Fibroblast of the aortic adventitia (primary cell): ENCODE results near the gene DKC1. TPM values are rescaled to one million over a fixed set of nuclear protein-coding genes. Genes with fewer than 3 reads are reported as not detected.

Experiments
- DNase-seq: peaks from one replicate; pipeline ENCODE4 v3.0.0-alpha.2; 2010; ENCODE audit warnings: low read depth
- H3K4me3 ChIP-seq: 2 replicates; pipeline ENCODE4 v1.5.1; 2011; ENCODE audit warnings: low read depth, mild to moderate bottlenecking, control low read depth, low read length, moderate library complexity
- CTCF ChIP-seq: IDR thresholded peaks from 2 replicates; pipeline ENCODE4 v1.5.1; 2011; ENCODE audit warnings: mild to moderate bottlenecking, low read length, control low read depth, inconsistent platforms; ENCODE audit not compliant: insufficient read depth
- total RNA-seq: library from RNA; depleted of rRNA; stranded (reverse); fragments of >200 nt; gene quantifications from 2 replicates; pipeline ENCODE4 v1.2.3, GENCODE V29; 2012; ENCODE audit warnings: low replicate concordance

Gene DKC1
- total RNA-seq, 1 donor: 36.5 TPM

GRCh38 chrX:154761977-154762536 lies 607 bp upstream of the DKC1 start:
- H3K4me3 ChIP-seq: peak overlapping the region; percentile 62
- no peak for DNase-seq
- TF ChIP-seq CTCF: no peak

DNA sequence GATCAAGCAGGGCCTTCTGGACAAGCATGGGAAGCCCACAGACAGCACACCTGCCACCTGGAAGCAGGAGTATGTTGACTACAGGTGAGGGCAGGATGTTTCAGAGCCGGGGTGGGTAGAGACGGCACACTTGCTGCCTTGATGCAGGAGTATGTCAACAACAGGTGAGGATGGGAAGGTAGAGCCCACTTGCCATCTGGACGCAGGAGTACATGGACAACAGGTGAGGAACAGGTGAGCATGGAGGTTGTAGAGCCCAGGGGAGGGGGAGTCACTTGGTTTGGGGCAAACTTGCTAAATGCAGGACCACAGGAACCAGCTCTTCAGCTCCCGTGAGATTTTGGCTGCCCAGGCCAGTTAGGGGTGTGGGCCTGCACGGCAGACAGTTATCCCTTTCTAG lies 12.0 kb downstream of the DKC1 start:
- H3K4me3 ChIP-seq: no peak overlapping the region
- DNase-seq: no peak
- no peak for TF ChIP-seq CTCF

DNA sequence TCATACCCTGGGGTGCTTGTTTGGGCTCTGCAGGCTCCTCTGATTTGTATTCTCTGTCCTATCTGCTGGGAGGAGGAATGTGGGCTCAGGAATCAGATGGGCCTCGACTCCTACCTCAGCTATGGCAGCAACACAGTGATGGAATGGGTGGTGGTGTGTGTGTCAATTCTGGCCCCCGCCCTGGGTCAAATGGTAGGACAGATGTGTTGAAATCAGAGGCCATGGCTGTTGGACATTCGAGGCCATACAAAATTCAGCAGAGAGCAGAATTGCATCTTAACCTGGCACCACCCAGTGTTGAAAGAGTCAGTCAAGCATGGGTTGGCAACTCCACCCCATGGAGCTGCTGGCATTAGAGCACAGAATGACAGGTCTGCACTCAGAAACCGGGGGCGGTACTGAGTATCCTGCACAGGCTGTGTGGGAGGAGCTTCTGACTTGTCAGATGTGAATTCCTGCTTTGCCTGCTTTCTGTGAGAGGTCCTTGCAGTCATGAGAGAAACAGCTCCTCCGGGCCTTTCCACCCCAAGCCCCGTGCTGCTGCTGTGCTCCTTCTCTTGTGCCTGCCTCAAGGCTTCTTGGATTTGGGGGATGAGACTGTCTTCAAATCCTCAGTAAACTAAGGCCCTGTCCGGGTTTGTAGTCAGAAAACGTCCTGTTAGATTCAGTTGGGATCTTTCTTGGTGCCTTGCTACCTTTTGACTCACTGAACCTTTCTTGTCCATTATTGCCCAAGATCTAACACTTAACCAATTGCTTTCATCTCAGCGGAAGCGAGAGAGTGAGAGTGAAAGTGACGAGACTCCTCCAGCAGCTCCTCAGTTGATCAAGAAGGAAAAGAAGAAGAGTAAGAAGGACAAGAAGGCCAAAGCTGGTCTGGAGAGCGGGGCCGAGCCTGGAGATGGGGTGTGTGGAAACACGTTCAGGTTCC lies 13.0 kb downstream of the DKC1 start:
- TF ChIP-seq CTCF: no peak
- DNase-seq: no peak

GRCh38 chrX:154776753-154777152 lies 14.1 kb downstream of the DKC1 start:
- no peak overlapping the region for H3K4me3 ChIP-seq
- TF ChIP-seq CTCF: no peak
- no peak for DNase-seq

More for the DNA sequence above, 13.0 kb downstream of the DKC1 start:
- no peak overlapping the region for H3K4me3 ChIP-seq

DNA sequence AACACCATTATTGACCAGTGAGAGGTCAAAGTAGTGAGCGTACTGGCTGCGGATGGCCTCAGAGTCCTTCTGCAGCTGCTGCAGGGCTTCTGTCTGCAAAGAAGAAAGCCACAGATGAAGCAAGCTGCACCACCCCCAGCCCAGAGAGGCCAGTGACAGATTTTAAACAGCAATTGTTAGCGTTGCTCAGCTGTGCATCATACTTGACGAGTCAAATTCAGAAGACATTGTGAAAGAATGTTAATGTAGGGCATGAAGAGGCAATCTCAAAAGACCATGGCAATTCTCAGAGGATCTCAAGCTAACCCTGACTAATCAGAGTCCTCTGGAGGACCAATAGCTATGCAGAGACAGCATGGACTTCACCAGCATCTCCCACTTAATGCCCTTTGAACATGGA lies 16.6 kb downstream of the DKC1 start:
- no peak for TF ChIP-seq CTCF
- peak; percentile 39 for DNase-seq
- no peak overlapping the region for H3K4me3 ChIP-seq

DNA sequence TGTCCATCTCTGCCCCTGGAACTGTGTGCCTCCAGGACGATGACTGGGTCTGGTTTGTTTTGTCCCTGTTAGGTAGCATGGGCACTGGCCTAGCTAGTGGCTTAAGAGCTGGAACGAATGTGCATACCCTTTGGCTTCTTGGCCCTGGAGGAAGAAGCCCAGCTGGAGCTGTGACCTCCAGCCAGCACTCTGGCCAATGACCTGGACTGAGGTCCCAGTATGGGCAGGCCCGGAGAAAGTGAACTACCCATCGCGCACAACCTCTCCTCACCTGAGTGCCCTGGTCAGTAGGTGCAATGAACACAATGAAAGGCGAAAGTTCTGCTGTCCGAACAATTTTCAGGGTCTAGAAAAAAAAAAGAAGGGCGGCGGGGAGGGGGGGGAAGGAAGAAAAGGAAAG lies 18.3 kb downstream of the DKC1 start:
- no peak for TF ChIP-seq CTCF
- no peak for DNase-seq
- no peak overlapping the region for H3K4me3 ChIP-seq
